ENCODE measurements around the gene TBC1D21.

TBC1D21 gene

DNA sequence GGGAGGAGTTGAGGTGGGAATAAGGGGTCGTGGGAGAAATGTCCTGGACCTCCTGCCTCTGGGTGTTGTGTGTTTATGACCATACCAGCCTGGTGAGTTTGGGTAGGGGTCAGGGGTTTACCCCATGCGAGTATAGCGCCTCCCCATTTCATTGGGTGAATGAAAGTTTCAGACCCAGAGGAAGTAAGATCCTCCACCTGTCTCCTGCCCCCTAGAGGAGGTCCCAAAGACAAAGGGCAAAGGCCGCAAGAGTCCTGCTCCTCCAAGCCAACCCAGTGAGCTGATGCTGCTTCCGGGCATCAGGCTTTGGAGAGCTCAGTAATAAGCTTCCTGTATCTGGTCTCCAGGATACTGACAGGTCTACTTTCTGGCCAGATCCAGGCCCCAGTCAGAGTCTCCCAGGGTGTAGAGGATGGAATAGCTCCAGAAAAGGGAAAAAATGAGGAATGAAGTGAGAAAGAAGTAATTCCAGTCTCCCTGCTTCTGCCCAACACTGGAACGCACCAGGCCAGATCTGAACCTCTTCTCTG, 6.4 kb upstream of the TBC1D21 start:
- Histone ChIP-seq H3K4me3 (ENCODE audit: low read length) (no peak overlapping the region), H3K27me3 (ENCODE audit: control insufficient read depth, insufficient read depth, low read length) (peaks cover 2% of the 10 kb centered on the region), H3K27ac (ENCODE audit: low read depth, low read length) (no peak overlapping the region), H3K9ac (ENCODE audit: low read length) (no peak overlapping the region), H3K36me3 (ENCODE audit: control insufficient read depth, insufficient read depth, low read length) (no peaks in the 10 kb centered on the region), H3K4me1 (ENCODE audit: control insufficient read depth, insufficient read depth, low read length) (no peaks in the 10 kb centered on the region)

DNA sequence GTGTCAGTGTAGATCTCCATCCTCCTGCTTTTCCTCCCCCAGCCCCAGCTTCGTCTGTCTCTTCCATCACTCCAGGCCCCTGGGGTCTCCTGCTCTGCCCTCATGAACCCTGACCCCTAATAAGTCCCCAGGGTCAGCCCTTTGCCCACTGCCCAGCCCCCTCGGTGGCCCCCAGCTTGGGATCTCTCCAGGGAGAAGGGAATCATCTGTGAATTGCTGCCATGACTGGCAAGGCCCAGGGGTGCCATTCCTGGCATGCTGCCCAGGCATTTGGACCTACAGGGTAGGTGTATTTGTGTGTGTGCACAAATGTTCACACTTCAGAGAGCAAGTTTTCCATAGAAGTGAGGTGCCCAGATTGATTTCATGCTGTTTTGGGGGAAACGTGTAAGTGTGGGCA, 5.9 kb upstream of the TBC1D21 start:
- Histone ChIP-seq H3K36me3 (ENCODE audit: control insufficient read depth, insufficient read depth, low read length) (no peaks in the 10 kb centered on the region), H3K27me3 (ENCODE audit: control insufficient read depth, insufficient read depth, low read length) (peaks cover 2% of the 10 kb centered on the region), H3K4me1 (ENCODE audit: control insufficient read depth, insufficient read depth, low read length) (no peaks in the 10 kb centered on the region), H3K4me3 (ENCODE audit: low read length) (no peak overlapping the region), H3K9ac (ENCODE audit: low read length) (no peak overlapping the region), H3K27ac (ENCODE audit: low read depth, low read length) (no peak overlapping the region)

DNA sequence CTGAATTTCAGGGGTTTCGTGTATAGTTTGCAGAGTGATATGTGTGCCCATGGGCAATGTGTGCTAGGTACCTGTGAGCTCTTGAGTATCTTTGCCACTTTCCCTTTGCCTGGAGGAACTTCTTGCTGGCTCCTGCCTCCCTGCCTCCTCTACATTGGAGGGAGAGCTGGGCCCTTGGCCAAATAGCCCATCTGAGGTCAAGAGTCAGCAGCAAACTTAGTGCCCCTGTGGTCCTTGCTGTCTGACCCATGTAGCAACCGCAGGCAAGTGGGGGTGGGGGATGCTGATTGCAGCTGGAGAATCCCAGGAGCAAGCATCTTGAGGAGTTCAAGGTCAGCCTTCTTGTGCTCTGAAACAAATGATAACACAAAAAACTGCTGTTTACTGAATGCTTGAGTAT, 5.4 kb upstream of the TBC1D21 start:
- H3K9ac ChIP-seq (ENCODE audit: low read length), result no peak overlapping the region
- H3K27ac ChIP-seq (ENCODE audit: low read depth, low read length), result no peak overlapping the region
- peaks cover 2% of the 10 kb centered on the region for H3K27me3 ChIP-seq (ENCODE audit: control insufficient read depth, insufficient read depth, low read length)
- no peaks in the 10 kb centered on the region for H3K36me3 ChIP-seq (ENCODE audit: control insufficient read depth, insufficient read depth, low read length)
- H3K4me1 ChIP-seq (ENCODE audit: control insufficient read depth, insufficient read depth, low read length), result no peaks in the 10 kb centered on the region
- H3K4me3 ChIP-seq (ENCODE audit: low read length), result no peak overlapping the region

DNA sequence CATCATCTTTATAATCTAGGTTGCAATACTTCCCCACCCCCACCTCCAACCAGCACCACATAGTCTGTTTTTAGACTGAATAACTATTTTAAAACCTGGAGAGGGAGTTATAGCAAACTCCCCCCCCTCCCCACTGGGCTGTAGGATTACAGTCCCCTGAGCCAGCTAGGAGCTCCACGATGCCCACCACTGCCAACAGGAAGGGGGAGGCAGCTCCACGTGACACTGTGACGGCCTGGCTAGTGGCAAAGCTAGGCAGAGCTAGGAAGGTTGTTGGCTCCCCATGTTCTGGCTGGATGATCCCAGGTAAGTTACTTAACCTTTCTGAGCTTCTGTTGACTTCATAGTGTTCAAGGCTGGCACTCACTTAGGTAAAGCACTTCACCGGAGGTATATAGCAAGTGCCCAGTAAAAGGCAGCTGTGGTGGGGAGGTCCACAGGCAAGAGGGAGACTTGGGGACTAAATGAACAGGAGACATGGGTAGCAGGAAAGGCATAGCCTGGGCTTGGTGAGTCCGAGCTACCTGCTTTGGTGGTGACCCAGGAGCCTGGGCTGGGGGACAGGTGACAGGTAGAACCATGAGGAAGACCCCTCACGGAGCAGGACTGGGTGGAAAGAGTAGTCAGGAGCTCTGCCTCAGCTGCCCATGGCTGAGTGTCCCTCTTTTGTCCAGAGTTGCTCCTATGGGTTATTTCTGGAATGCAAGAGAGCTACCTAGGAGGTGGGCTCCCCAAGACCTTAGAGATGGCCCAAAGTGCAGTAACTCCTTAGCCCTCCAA, 4.0 kb upstream of the TBC1D21 start:
- Histone ChIP-seq H3K4me1 (ENCODE audit: control insufficient read depth, insufficient read depth, low read length) (no peaks in the 10 kb centered on the region), H3K36me3 (ENCODE audit: control insufficient read depth, insufficient read depth, low read length) (no peaks in the 10 kb centered on the region), H3K9ac (ENCODE audit: low read length) (no peak overlapping the region), H3K4me3 (ENCODE audit: low read length) (no peak overlapping the region), H3K27me3 (ENCODE audit: control insufficient read depth, insufficient read depth, low read length) (peaks cover 2% of the 10 kb centered on the region), H3K27ac (ENCODE audit: low read depth, low read length) (no peak overlapping the region)

DNA sequence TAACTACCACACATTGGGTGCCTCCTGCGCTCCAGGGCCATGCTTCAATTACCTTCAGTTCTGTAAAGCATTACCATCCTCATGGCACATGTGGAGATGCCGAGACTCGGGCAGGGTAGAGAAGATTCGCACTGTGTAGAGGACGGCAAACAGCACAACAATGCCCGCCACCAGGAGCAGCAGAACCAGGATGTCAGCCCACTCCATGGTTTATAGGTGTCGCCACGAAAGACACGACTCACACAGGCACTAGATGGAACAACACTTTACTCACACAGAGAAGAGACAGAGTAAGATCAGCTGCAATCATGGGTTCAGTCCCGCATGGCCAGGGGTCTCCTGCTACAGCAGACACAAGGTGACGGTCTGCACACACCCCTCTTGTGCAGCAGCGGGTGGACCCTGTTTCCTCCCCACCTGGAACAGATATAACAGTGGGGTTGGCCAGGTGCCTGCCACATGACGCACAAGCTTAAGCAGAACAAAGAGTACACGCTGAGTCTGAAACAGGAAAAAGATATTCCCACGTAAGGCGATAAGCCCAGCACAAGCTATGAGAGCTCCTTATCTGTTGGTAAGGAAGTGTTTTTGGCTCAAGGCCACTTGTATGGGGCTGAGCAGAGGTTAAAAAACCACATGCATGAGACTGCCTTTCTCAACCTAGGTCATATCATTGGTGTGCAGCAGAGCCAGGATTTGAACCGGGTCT, 2.5 kb upstream of the TBC1D21 start:
- Histone ChIP-seq H3K4me3 (ENCODE audit: low read length) (no peak overlapping the region), H3K36me3 (ENCODE audit: control insufficient read depth, insufficient read depth, low read length) (no peaks in the 10 kb centered on the region), H3K4me1 (ENCODE audit: control insufficient read depth, insufficient read depth, low read length) (no peaks in the 10 kb centered on the region), H3K9ac (ENCODE audit: low read length) (no peak overlapping the region), H3K27me3 (ENCODE audit: control insufficient read depth, insufficient read depth, low read length) (peaks cover 4% of the 10 kb centered on the region), H3K27ac (ENCODE audit: low read depth, low read length) (no peak overlapping the region)

DNA sequence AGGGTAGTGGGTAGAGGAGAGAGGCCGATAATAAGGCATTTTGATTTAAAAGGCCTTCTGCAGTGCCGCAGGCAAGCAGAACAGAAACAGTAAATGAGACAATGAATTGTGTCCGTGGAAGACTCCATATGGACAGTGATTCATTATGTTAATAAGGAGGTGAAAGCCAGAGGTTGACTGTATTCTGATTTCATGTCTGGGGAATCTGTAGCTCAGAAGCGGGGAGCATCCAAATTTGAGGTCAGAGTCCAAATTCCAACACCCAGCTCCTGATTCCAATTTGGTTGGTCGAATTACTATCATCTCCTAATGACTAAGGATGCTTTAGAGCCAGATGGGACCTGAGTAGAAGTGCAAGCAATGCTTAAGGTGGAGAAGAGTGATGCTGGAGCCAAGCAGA, 1.0 kb upstream of the TBC1D21 start:
- H3K27me3 ChIP-seq (ENCODE audit: control insufficient read depth, insufficient read depth, low read length), result peaks cover 4% of the 10 kb centered on the region
- H3K27ac ChIP-seq (ENCODE audit: low read depth, low read length), result no peak overlapping the region
- H3K4me1 ChIP-seq (ENCODE audit: control insufficient read depth, insufficient read depth, low read length), result no peaks in the 10 kb centered on the region
- no peak overlapping the region for H3K9ac ChIP-seq (ENCODE audit: low read length)
- H3K36me3 ChIP-seq (ENCODE audit: control insufficient read depth, insufficient read depth, low read length), result no peaks in the 10 kb centered on the region
- no peak overlapping the region for H3K4me3 ChIP-seq (ENCODE audit: low read length)

DNA sequence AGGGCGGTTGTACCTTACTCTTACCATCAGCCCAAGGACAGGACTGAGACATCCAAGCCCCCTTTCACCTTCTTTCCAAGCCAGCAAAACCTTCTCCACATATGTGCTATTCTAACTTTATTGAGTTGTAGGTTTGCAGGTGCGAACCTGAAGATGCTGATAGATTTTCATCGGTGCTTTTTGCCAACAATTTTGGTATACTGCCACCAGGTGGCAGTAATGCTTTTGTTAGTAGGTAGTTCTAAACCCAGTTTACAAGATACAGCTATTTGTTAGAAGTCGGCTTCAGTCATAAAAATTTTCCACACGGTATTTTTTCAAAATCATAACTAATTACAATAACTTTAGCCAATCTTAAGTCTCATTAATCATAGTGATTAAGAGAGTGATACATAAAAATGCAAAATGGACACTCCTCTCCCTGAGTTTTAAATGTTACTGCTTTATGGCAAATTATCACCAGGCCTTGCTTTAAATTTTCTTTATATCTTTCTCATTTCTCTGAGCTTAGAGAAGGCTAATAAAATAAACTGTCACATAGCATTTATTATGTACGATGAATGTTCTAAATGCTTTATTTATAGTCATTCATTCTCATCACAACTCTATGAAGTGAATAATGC, 636 bp downstream of the TBC1D21 start:
- no peak overlapping the region for H3K27ac ChIP-seq (ENCODE audit: low read depth, low read length)
- no peaks in the 10 kb centered on the region for H3K4me1 ChIP-seq (ENCODE audit: control insufficient read depth, insufficient read depth, low read length)
- H3K4me3 ChIP-seq (ENCODE audit: low read length), result no peak overlapping the region
- H3K9ac ChIP-seq (ENCODE audit: low read length), result no peak overlapping the region
- H3K27me3 ChIP-seq (ENCODE audit: control insufficient read depth, insufficient read depth, low read length), result peaks cover 2% of the 10 kb centered on the region
- H3K36me3 ChIP-seq (ENCODE audit: control insufficient read depth, insufficient read depth, low read length), result no peaks in the 10 kb centered on the region

DNA sequence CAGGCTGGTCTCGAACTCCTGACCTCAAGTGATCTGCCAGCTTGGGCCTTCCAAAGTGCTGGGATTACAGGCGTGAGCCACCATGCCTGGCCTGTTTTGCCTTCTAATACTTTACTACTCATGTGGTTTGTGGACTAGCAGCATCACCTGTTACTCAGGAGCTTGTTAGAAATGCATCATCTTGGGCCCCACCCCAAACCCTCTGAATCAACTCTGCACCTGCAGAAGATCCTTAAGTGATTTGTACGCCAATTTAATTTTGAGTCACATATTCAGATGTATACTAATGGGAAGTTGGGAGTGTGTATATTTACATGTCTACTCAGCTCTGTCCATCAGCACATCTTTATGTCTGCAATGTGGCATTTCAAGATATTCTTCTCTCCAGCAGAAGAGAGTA, 6.1 kb downstream of the TBC1D21 start:
- H3K36me3 ChIP-seq (ENCODE audit: control insufficient read depth, insufficient read depth, low read length), result no peaks in the 10 kb centered on the region
- H3K27ac ChIP-seq (ENCODE audit: low read depth, low read length), result no peak overlapping the region
- peaks cover 2% of the 10 kb centered on the region for H3K27me3 ChIP-seq (ENCODE audit: control insufficient read depth, insufficient read depth, low read length)
- H3K9ac ChIP-seq (ENCODE audit: low read length), result no peak overlapping the region
- H3K4me1 ChIP-seq (ENCODE audit: control insufficient read depth, insufficient read depth, low read length), result no peaks in the 10 kb centered on the region
- H3K4me3 ChIP-seq (ENCODE audit: low read length), result no peak overlapping the region

DNA sequence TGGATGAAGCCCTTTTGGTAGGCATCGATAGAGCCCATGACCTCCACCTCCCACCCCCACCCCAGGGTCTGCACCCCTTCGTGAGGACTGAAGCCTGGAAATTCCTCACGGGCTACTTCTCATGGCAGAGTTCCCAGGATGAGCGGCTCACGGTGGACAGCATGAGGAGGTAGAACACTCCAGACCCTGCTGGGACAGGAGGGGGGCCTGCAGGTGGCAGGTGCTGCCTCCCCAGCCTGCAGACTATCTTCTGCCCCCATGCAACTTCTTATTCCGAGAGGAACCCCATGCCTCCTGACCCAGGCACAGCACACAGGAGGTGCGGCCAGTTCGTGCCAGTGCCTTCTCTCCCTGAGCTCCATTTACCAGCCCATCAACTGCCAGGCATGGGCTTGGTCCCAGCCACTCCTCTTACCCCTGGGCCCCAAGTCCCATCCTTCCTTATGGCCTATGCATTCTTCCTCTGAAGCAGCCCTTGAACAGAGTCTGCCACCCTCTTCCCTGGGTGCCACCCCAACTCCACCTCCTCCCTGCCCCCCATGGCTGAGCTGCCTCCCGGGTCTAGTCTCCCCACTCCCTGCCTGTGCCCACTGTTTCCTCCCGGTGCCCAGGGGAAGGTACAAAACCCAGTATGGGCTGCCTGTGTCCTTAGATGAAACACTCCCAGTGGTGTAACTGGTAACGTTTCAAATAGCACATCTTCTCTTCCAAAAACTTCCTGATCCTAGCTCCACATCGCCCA, 8.4 kb downstream of the TBC1D21 start:
- Histone ChIP-seq H3K9ac (ENCODE audit: low read length) (no peak overlapping the region), H3K27ac (ENCODE audit: low read depth, low read length) (no peak overlapping the region), H3K4me1 (ENCODE audit: control insufficient read depth, insufficient read depth, low read length) (no peaks in the 10 kb centered on the region), H3K27me3 (ENCODE audit: control insufficient read depth, insufficient read depth, low read length) (no peaks in the 10 kb centered on the region), H3K4me3 (ENCODE audit: low read length) (no peak overlapping the region), H3K36me3 (ENCODE audit: control insufficient read depth, insufficient read depth, low read length) (no peaks in the 10 kb centered on the region)

DNA sequence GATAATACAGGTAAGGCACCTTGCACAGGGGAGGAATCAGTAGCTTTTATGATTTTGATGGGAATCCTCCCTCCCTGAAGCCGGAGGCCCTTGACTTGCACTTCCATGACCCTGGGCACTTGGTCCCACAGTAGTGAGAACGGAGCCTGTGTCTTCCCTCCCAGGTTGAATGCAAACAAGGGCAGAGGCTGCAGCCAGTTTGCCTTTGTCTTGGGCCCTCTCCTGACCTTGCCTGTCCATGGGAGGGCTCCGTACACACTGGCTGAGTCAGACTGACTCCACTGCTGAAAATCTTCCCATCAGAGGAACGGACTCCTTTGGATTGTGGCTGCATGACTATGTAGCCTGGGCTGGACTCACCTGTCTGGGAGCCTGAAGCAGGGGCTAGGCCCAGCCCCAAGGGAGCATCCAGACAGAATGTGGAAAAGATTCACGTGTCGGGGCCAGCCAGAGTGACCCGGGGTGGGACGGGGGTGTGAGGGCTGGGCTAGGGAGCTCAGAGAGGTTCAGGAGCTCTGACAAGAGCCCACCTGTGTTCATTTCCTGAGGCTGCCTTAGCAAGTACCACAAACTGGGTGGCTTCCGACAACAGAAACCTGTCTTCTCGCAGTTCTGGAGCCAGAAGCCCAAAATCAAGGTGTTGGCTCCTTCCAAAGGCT, 9.5 kb downstream of the TBC1D21 start:
- Histone ChIP-seq H3K9ac (ENCODE audit: low read length) (no peak overlapping the region), H3K4me1 (ENCODE audit: control insufficient read depth, insufficient read depth, low read length) (no peaks in the 10 kb centered on the region)

DNA sequence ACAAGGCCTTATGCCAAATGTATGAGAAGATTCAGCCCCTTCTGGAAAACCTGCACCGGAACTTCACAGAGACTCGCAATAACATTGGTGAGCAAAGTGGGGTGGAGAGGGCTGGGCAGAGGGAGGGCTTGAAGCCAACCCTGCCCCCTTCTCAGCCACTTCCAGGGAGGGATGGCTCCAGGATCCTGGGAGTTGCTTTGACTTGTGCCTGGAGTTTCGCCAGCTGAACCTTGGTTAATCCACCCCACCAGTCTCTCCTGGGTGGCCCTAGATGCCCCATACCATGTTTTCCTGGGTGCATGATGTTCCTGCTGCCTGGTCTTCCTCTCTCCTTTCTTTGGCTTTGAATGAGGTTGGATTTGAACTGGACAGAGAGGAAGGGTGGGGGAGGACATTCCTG, 10.8 kb downstream of the TBC1D21 start:
- H3K27ac ChIP-seq (ENCODE audit: low read depth, low read length), result no peak overlapping the region
- H3K4me3 ChIP-seq (ENCODE audit: low read length), result no peak overlapping the region
- H3K4me1 ChIP-seq (ENCODE audit: control insufficient read depth, insufficient read depth, low read length), result no peaks in the 10 kb centered on the region
- H3K9ac ChIP-seq (ENCODE audit: low read length), result no peak overlapping the region
- H3K27me3 ChIP-seq (ENCODE audit: control insufficient read depth, insufficient read depth, low read length), result no peaks in the 10 kb centered on the region
- H3K36me3 ChIP-seq (ENCODE audit: control insufficient read depth, insufficient read depth, low read length), result no peaks in the 10 kb centered on the region

More for the DNA sequence above, 9.5 kb downstream of the TBC1D21 start:
- Histone ChIP-seq H3K27me3 (ENCODE audit: control insufficient read depth, insufficient read depth, low read length) (no peaks in the 10 kb centered on the region), H3K4me3 (ENCODE audit: low read length) (no peak overlapping the region), H3K36me3 (ENCODE audit: control insufficient read depth, insufficient read depth, low read length) (no peaks in the 10 kb centered on the region), H3K27ac (ENCODE audit: low read depth, low read length) (no peak overlapping the region)

All from rectal smooth muscle tissue (tissue), 1 donor.